Measurements from ENCODE around the gene GCNT1. TPM values are rescaled to one million over a fixed set of nuclear protein-coding genes. Genes with fewer than 3 reads are reported as not detected.

Gene GCNT1
- total RNA-seq, 1 experiment from 2014 or later = 0.28 TPM

GRCh38 chr9:76528056-76528455 is 69.1 kb downstream of the GCNT1 start:
- H3K27ac ChIP-seq (ENCODE audit: low read length) = no peak overlapping the region
- H3K27me3 ChIP-seq (ENCODE audit: control insufficient read depth, insufficient read depth, low read length) = no peaks in the 10 kb centered on the region
- no peak for ATAC-seq
- no peaks in the 10 kb centered on the region for H3K36me3 ChIP-seq (ENCODE audit: control insufficient read depth, insufficient read depth, low read length)
- in situ Hi-C loops (cut with HindIII; ENCODE audit: low pct_unique_long_range_greater_than_20kb, low sequenced_read_pairs) = no loop called here
- H3K4me1 ChIP-seq (ENCODE audit: control insufficient read depth, insufficient read depth, low read length) = no peaks in the 10 kb centered on the region
- H3K4me3 ChIP-seq (ENCODE audit: low read depth in 2 of 2, low read length in 2 of 2) = no peak overlapping the region
- ChIA-PET POLR2A (no interaction called here), CTCF (no interaction called here)
- no TSS peak for BruUV-seq (replicated peaks)
- intact Hi-C loops (cut with micrococcal nuclease; ENCODE audit: unreplicated experiment) = no loop called here
- no peak for TF ChIP-seq TCF7L2 (IDR thresholded peaks at IDR 0.05; ENCODE audit: low read depth, low read length)
- no peak for TF ChIP-seq POLR2AphosphoS5 (IDR thresholded peaks at IDR 0.05; ENCODE audit: low read depth, low read length)
- no peak for TF ChIP-seq REST (IDR thresholded peaks at IDR 0.05; ENCODE audit: insufficient read depth in 1 of 2, low read depth in 2 of 2, low read length in 1 of 2)
- TF ChIP-seq, protein P1, sequence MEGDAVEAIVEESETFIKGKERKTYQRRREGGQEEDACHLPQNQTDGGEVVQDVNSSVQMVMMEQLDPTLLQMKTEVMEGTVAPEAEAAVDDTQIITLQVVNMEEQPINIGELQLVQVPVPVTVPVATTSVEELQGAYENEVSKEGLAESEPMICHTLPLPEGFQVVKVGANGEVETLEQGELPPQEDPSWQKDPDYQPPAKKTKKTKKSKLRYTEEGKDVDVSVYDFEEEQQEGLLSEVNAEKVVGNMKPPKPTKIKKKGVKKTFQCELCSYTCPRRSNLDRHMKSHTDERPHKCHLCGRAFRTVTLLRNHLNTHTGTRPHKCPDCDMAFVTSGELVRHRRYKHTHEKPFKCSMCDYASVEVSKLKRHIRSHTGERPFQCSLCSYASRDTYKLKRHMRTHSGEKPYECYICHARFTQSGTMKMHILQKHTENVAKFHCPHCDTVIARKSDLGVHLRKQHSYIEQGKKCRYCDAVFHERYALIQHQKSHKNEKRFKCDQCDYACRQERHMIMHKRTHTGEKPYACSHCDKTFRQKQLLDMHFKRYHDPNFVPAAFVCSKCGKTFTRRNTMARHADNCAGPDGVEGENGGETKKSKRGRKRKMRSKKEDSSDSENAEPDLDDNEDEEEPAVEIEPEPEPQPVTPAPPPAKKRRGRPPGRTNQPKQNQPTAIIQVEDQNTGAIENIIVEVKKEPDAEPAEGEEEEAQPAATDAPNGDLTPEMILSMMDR (IDR thresholded peaks at IDR 0.05) = no peak
- H3K9me3 ChIP-seq (ENCODE audit: control insufficient read depth, insufficient read depth, low read depth, low read length) = no peaks in the 10 kb centered on the region
- DNase-seq (ENCODE audit: low read depth, low spot score) = no peak

DNA sequence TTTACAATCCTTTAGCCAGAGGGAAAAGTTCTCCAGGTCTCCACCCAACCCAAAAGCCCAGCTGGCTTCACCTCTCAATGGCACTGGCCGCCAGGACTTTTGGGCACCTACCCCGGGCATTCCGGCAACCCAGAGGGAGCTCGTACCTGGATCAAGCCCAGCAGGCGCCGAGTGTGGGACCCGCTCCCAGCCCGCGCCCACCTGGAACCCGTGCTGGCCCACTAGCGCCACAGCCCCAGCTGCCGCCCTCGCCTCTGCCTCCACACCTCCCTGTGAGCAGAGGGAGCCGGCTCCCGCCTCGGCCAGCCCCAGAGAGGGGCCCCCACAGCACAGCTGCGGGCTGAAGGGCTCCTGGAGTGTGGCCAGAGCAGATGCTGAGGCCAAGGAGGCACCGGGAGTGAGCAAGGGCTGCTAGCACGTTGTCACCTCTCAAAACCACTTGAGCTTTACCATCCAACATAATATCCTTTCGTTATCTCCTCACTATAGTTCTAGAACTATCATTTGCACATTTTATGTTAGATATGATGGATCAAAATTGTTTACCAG is 69.7 kb downstream of the GCNT1 start:
- H3K9me3 ChIP-seq (ENCODE audit: control insufficient read depth, insufficient read depth, low read depth, low read length) = no peaks in the 10 kb centered on the region
- H3K27me3 ChIP-seq (ENCODE audit: control insufficient read depth, insufficient read depth, low read length) = no peaks in the 10 kb centered on the region
- ChIA-PET POLR2A (no interaction called here), CTCF (no interaction called here)
- ATAC-seq (no peak), DNase-seq (ENCODE audit: low read depth, low spot score) (no peak)
- H3K4me3 ChIP-seq (ENCODE audit: low read depth in 2 of 2, low read length in 2 of 2) = no peak overlapping the region
- no peak overlapping the region for H3K27ac ChIP-seq (ENCODE audit: low read length)
- no TSS peak for BruUV-seq (replicated peaks)
- in situ Hi-C loops (cut with HindIII; ENCODE audit: low pct_unique_long_range_greater_than_20kb, low sequenced_read_pairs) (no loop called here), intact Hi-C loops (cut with micrococcal nuclease; ENCODE audit: unreplicated experiment) (no loop called here)
- no peaks in the 10 kb centered on the region for H3K36me3 ChIP-seq (ENCODE audit: control insufficient read depth, insufficient read depth, low read length)
- no peaks in the 10 kb centered on the region for H3K4me1 ChIP-seq (ENCODE audit: control insufficient read depth, insufficient read depth, low read length)
- TF ChIP-seq TCF7L2 (IDR thresholded peaks at IDR 0.05; ENCODE audit: low read depth, low read length) (no peak), SIN3A (IDR thresholded peaks at IDR 0.05; ENCODE audit: borderline replicate concordance, insufficient read depth, low read depth, low read length) (no peak), POLR2AphosphoS5 (IDR thresholded peaks at IDR 0.05; ENCODE audit: low read depth, low read length) (no peak), REST (IDR thresholded peaks at IDR 0.05; ENCODE audit: insufficient read depth in 1 of 2, low read depth in 2 of 2, low read length in 1 of 2) (no peak)
- TF ChIP-seq, protein P1 (IDR thresholded peaks at IDR 0.05) = no peak

Measured in Panc1 (cell line).